Measurements from ENCODE around the gene EP300. TPM values are rescaled to one million over a fixed set of nuclear protein-coding genes. Genes with fewer than 3 reads are reported as not detected.

Gene EP300
- total RNA-seq, 1 donor = 73.8 TPM

GRCh38 chr22:41204992-41205900, 112.9 kb downstream of the EP300 start, which contains the start of gene L3MBTL2:
L3MBTL2 (plus strand) TSS chr22:41205312; CDS start chr22:41205363, 51 bp downstream.
- TF ChIP-seq CTCF (IDR thresholded peaks at IDR 0.05; ENCODE audit: insufficient read depth, low read depth, low read length) = no peak
- H3K4me3 ChIP-seq (ENCODE audit: low read depth, low read length) = peak within 1 kb of the TSS; percentile 93
- DNase-seq (ENCODE audit: low read depth) = peak; percentile 96

GRCh38 chr22:41206719-41207118, 114.3 kb downstream of the EP300 start:
- no peak for DNase-seq (ENCODE audit: low read depth)
- no peak overlapping the region for H3K4me3 ChIP-seq (ENCODE audit: low read depth, low read length)
- no peak for TF ChIP-seq CTCF (IDR thresholded peaks at IDR 0.05; ENCODE audit: insufficient read depth, low read depth, low read length)

DNA sequence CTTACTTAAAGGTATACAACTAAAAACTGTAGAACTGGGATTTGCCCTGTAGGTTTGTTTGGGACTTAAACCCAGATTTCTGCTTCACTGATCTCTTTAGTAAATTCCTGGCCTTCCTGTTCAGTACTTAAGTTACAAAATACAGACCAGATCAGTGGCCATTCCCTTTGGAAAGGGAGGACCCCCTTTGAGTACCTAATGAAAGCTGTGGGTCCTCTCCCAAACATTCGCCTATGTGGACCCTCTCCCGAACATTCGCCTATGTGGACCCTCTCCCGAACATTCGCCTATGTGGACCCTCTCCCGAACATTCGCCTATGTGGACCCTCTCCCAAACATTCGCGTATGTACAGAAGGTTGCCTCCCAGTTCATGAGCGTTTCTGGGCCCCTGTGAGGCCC, 123.0 kb downstream of the EP300 start:
- no peak overlapping the region for H3K4me3 ChIP-seq (ENCODE audit: low read depth, low read length)
- TF ChIP-seq CTCF (IDR thresholded peaks at IDR 0.05; ENCODE audit: insufficient read depth, low read depth, low read length) = no peak

GRCh38 chr22:41215926-41216325, 123.5 kb downstream of the EP300 start:
- H3K4me3 ChIP-seq (ENCODE audit: low read depth, low read length) = peak overlapping the region; percentile 26
- DNase-seq (ENCODE audit: low read depth) = no peak
- no peak for TF ChIP-seq CTCF (IDR thresholded peaks at IDR 0.05; ENCODE audit: insufficient read depth, low read depth, low read length)

More for the DNA sequence above, 123.0 kb downstream of the EP300 start:
- no peak for DNase-seq (ENCODE audit: low read depth)

- TF ChIP-seq CTCF (IDR thresholded peaks at IDR 0.05; ENCODE audit: insufficient read depth, low read depth, low read length) = no peak
- peak; percentile 57 for DNase-seq (ENCODE audit: low read depth)
- peak overlapping the region; percentile 29 for H3K4me3 ChIP-seq (ENCODE audit: low read depth, low read length)
These were observed 124.6 kb downstream of the EP300 start for GRCh38 chr22:41216984-41217383.

- peak overlapping the region; percentile 29 for H3K4me3 ChIP-seq (ENCODE audit: low read depth, low read length)
- peak; percentile 93 for DNase-seq (ENCODE audit: low read depth)
- no peak for TF ChIP-seq CTCF (IDR thresholded peaks at IDR 0.05; ENCODE audit: insufficient read depth, low read depth, low read length)
These were observed 125.3 kb downstream of the EP300 start for GRCh38 chr22:41217553-41218157.

Data from fibroblast of villous mesenchyme (primary cell).